ENCODE measurements around the gene TAF6L. TPM values are rescaled to one million over a fixed set of nuclear protein-coding genes. Genes with fewer than 3 reads are reported as not detected.

TAF6L gene
- total RNA-seq, 4 donors from 2014 or later = 13.5 to 43.2 (median 21.4) TPM

GRCh38 chr11:62726156-62726914 is 44.9 kb upstream of the TAF6L start:
- Histone ChIP-seq H3K36me3 (peaks cover 3 to 27% of the 10 kb centered on the region in 2 donors), H3K4me3 (peak overlapping the region; percentile 63 to 95 (median 80)), H3K4me1 (peaks cover 44 to 47% of the 10 kb centered on the region in 2 donors), H3K27me3 (no peaks in the 10 kb centered on the region), H3K9me3 (no peaks in the 10 kb centered on the region), H3K27ac (peak overlapping the region; percentile 87 to 94 (median 90))
- TF ChIP-seq POLR2A (IDR thresholded peaks at IDR 0.05) (no peak), CTCF (IDR thresholded peaks at IDR 0.05 in 4 of 5, conservative IDR thresholded peaks at IDR 0.05 in 1 of 5) (no peak)
- DNase-seq (no peak), ATAC-seq (no peak)
- in situ Hi-C loops (cut with MboI; ENCODE audit: low sequenced_read_pairs in 4 of 4) (no loop called here), intact Hi-C loops (cut with DNase I; ENCODE audit: low total_unique reads) (loop anchor here (5.0 kb wide), 1 partner anchor 131 kb away; no protein-coding TSS in a partner anchor)

- Histone ChIP-seq H3K9me3 (no peaks in the 10 kb centered on the region), H3K4me1 (peaks cover 44 to 47% of the 10 kb centered on the region in 2 donors), H3K27me3 (no peaks in the 10 kb centered on the region), H3K27ac (peak overlapping the region; percentile 87 to 94 (median 90)), H3K4me3 (peak overlapping the region; percentile 63 to 95 (median 80)), H3K36me3 (peaks cover 0 to 22% of the 10 kb centered on the region in 2 donors)
- ATAC-seq (peak in 1 of 2 donors; percentile 0), DNase-seq (no peak)
- intact Hi-C loops (cut with DNase I; ENCODE audit: low total_unique reads) (loop anchor here (1.0 to 5.0 kb wide), 5 partner anchors 18 to 130 kb away; partner anchors contain the start of genes TMEM179B, UBXN1 and ZBTB3), in situ Hi-C loops (cut with MboI; ENCODE audit: low sequenced_read_pairs in 4 of 4) (no loop called here)
- TF ChIP-seq POLR2A (IDR thresholded peaks at IDR 0.05) (no peak), CTCF (IDR thresholded peaks at IDR 0.05 in 4 of 5, conservative IDR thresholded peaks at IDR 0.05 in 1 of 5) (no peak)
Observed at GRCh38 chr11:62726915-62727164, 44.4 kb upstream of the TAF6L start.

GRCh38 chr11:62727165-62727871 is 43.9 kb upstream of the TAF6L start, which contains the start of gene HNRNPUL2:
Gene HNRNPUL2 (minus strand): TSS chr11:62727457. CDS start chr11:62727156, 301 bp downstream.
- Histone ChIP-seq H3K27ac (peak within 1 kb of the TSS; percentile 87 to 94 (median 90)), H3K4me1 (peaks cover 44 to 47% of the 10 kb centered on the region in 2 donors)

GRCh38 chr11:62727872-62728170 is 43.4 kb upstream of the TAF6L start:
- DNase-seq (peak; percentile 89 to 90), ATAC-seq (peak; percentile 87 to 89)
- Histone ChIP-seq H3K4me3 (peak overlapping the region; percentile 63 to 95 (median 80)), H3K27ac (peak overlapping the region; percentile 87 to 94 (median 90)), H3K9me3 (no peaks in the 10 kb centered on the region), H3K27me3 (no peaks in the 10 kb centered on the region), H3K36me3 (peaks cover 0 to 16% of the 10 kb centered on the region in 2 donors), H3K4me1 (peaks cover 44 to 47% of the 10 kb centered on the region in 2 donors)
- in situ Hi-C loops (cut with MboI; ENCODE audit: low sequenced_read_pairs in 4 of 4) = no loop called here
- intact Hi-C loops (cut with DNase I; ENCODE audit: low total_unique reads) = loop anchor here (1.0 to 5.0 kb wide), 5 partner anchors 19 to 129 kb away; partner anchors contain the start of genes TMEM179B, UBXN1 and ZBTB3
- TF ChIP-seq POLR2A (IDR thresholded peaks at IDR 0.05) (no peak), CTCF (IDR thresholded peaks at IDR 0.05 in 4 of 5, conservative IDR thresholded peaks at IDR 0.05 in 1 of 5) (no peak)

More at GRCh38 chr11:62727165-62727871, 43.9 kb upstream of the TAF6L start, which contains the start of gene HNRNPUL2:
- Histone ChIP-seq H3K9me3 (no peaks in the 10 kb centered on the region), H3K36me3 (peaks cover 0 to 17% of the 10 kb centered on the region in 2 donors), H3K27me3 (no peaks in the 10 kb centered on the region), H3K4me3 (peak within 1 kb of the TSS; percentile 63 to 95 (median 80))
- intact Hi-C loops (cut with DNase I; ENCODE audit: low total_unique reads) (loop anchor here (1.0 to 5.0 kb wide), 5 partner anchors 18 to 130 kb away; partner anchors contain the start of genes TMEM179B, UBXN1 and ZBTB3), in situ Hi-C loops (cut with MboI; ENCODE audit: low sequenced_read_pairs in 4 of 4) (no loop called here)
- DNase-seq = peak; percentile 97 to 99
- TF ChIP-seq CTCF (IDR thresholded peaks at IDR 0.05 in 4 of 5, conservative IDR thresholded peaks at IDR 0.05 in 1 of 5) (no peak), POLR2A (IDR thresholded peaks at IDR 0.05) (peak; percentile 93 to 97)
- ATAC-seq = peak; percentile 79 to 81
